Stimulated activated CD8-positive, alpha-beta memory T cell treated with anti-CD3 and anti-CD28 coated beads, Interleukin-12 subunit alpha, Interleukin-12 subunit beta, amount 100 ng/mL, for 24 hours (primary cell): ENCODE measurements around the gene DDA1.

Experiments
- DNase-seq: peaks from one replicate; pipeline ENCODE4 v3.0.0-alpha.2; 2020; ENCODE audit errors: extremely low read depth

Gene DDA1

GRCh38 chr19:17311455-17312188, 2.3 kb downstream of the DDA1 start:
- no peak for DNase-seq

GRCh38 chr19:17312189-17313113, 3.1 kb downstream of the DDA1 start:
- no peak for DNase-seq

- no peak for DNase-seq
Observed at GRCh38 chr19:17314007-17314593, 4.7 kb downstream of the DDA1 start.

GRCh38 chr19:17318966-17319365, 9.6 kb downstream of the DDA1 start:
- no peak for DNase-seq

GRCh38 chr19:17319473-17320238, 10.3 kb downstream of the DDA1 start:
- DNase-seq, result no peak

- DNase-seq, result no peak
Observed at GRCh38 chr19:17320435-17320834, 11.1 kb downstream of the DDA1 start.

GRCh38 chr19:17321655-17322489, 12.5 kb downstream of the DDA1 start:
- DNase-seq, result no peak

- no peak for DNase-seq
Observed at GRCh38 chr19:17322854-17323253, 13.5 kb downstream of the DDA1 start.

- DNase-seq, result no peak
Observed at GRCh38 chr19:17323300-17323963, 14.1 kb downstream of the DDA1 start.

GRCh38 chr19:17323964-17324332, 14.6 kb downstream of the DDA1 start:
- DNase-seq, result no peak

- DNase-seq, result no peak
Observed at GRCh38 chr19:17324357-17325114, 15.2 kb downstream of the DDA1 start.

GRCh38 chr19:17325133-17325532, 15.8 kb downstream of the DDA1 start:
- DNase-seq, result no peak

- no peak for DNase-seq
Observed at GRCh38 chr19:17325881-17326594, 16.7 kb downstream of the DDA1 start.

- DNase-seq, result no peak
Observed at GRCh38 chr19:17326595-17326966, 17.2 kb downstream of the DDA1 start.

GRCh38 chr19:17327068-17327653, 17.8 kb downstream of the DDA1 start:
- DNase-seq, result no peak

- no peak for DNase-seq
Observed at GRCh38 chr19:17327654-17328516, 18.5 kb downstream of the DDA1 start.

GRCh38 chr19:17328517-17329365, 19.4 kb downstream of the DDA1 start:
- no peak for DNase-seq
